ENCODE data around the gene KLHDC3. TPM values are rescaled to one million over a fixed set of nuclear protein-coding genes. Genes with fewer than 3 reads are reported as not detected.
"Not testable (repeated sequence)": the region's sequence is repeated elsewhere in the genome, so short reads cannot be mapped to it uniquely, and the experiment has no call there.

KLHDC3 gene
- polyA plus RNA-seq, 1 donor: 91.8 TPM

GRCh38 chr6:42987533-42988451 lies 26.3 kb upstream of the KLHDC3 start:
- Histone ChIP-seq H3K4me3 (ENCODE audit: low read length) (no peak overlapping the region), H3K4me1 (ENCODE audit: control insufficient read depth, insufficient read depth, low read length) (peaks cover 59% of the 10 kb centered on the region), H3K27ac (ENCODE audit: low read length) (peak overlapping the region; percentile 85), H3K36me3 (ENCODE audit: control insufficient read depth, insufficient read depth, low read length) (peaks cover 31% of the 10 kb centered on the region), H3K9me3 (ENCODE audit: control insufficient read depth, low read depth, low read length) (no peaks in the 10 kb centered on the region), H3K27me3 (ENCODE audit: control insufficient read depth, insufficient read depth, low read length) (no peaks in the 10 kb centered on the region)
- DNase-seq: no peak
- WGBS (ENCODE audit: insufficient coverage, low lambda C conversion rate): 0% methylated on average over 1 of the region's 5 CpGs

DNA sequence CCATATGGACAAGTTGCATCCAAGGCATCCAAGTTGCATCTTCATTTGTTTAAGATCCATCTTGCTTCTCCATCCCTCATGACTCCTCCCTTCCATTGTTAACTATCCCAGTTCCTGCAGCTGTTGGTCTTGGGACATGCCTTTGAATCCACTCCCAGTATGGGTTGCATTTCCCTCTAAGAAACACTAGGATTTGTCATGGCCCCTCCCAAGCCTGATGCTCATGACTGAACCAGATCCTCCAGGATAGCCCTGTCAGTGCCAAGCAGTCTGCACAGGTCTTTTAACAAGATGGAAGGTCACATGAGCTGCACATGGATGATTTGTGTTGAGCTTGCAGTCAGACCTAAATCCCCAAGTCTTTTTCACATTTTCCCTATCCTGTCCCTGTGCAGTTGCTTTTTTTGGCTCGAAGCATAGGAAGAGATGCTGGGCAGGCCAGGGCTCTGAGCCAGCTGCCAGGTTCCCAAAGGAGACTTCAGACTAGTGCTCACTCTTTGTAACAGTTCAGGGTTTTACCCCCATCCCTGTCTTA lies 25.5 kb upstream of the KLHDC3 start:
- no CpG with 5 or more reads among the region's 1 CpG for WGBS (ENCODE audit: insufficient coverage, low lambda C conversion rate)
- no peak overlapping the region for H3K4me3 ChIP-seq (ENCODE audit: low read length)
- H3K27ac ChIP-seq (ENCODE audit: low read length): peak overlapping the region; percentile 85
- peak in 1 of 2 donors; percentile 44 for DNase-seq
- H3K36me3 ChIP-seq (ENCODE audit: control insufficient read depth, insufficient read depth, low read length): peaks cover 31% of the 10 kb centered on the region
- no peaks in the 10 kb centered on the region for H3K27me3 ChIP-seq (ENCODE audit: control insufficient read depth, insufficient read depth, low read length)
- no peaks in the 10 kb centered on the region for H3K9me3 ChIP-seq (ENCODE audit: control insufficient read depth, low read depth, low read length)
- peaks cover 59% of the 10 kb centered on the region for H3K4me1 ChIP-seq (ENCODE audit: control insufficient read depth, insufficient read depth, low read length)

GRCh38 chr6:42989923-42990322 lies 24.1 kb upstream of the KLHDC3 start:
- peak overlapping the region; percentile 85 for H3K27ac ChIP-seq (ENCODE audit: low read length)
- peaks cover 54% of the 10 kb centered on the region for H3K4me1 ChIP-seq (ENCODE audit: control insufficient read depth, insufficient read depth, low read length)
- H3K36me3 ChIP-seq (ENCODE audit: control insufficient read depth, insufficient read depth, low read length): peaks cover 37% of the 10 kb centered on the region
- no peaks in the 10 kb centered on the region for H3K27me3 ChIP-seq (ENCODE audit: control insufficient read depth, insufficient read depth, low read length)
- DNase-seq: peak; percentile 90 to 95
- no peaks in the 10 kb centered on the region for H3K9me3 ChIP-seq (ENCODE audit: control insufficient read depth, low read depth, low read length)
- no peak overlapping the region for H3K4me3 ChIP-seq (ENCODE audit: low read length)
- no CpG with 5 or more reads among the region's 5 CpGs for WGBS (ENCODE audit: insufficient coverage, low lambda C conversion rate)

- H3K36me3 ChIP-seq (ENCODE audit: control insufficient read depth, insufficient read depth, low read length): peaks cover 31% of the 10 kb centered on the region
- 100% methylated on average over 1 of the region's 2 CpGs for WGBS (ENCODE audit: insufficient coverage, low lambda C conversion rate)
Observed at GRCh38 chr6:42993445-42993844, 20.6 kb upstream of the KLHDC3 start.

DNA sequence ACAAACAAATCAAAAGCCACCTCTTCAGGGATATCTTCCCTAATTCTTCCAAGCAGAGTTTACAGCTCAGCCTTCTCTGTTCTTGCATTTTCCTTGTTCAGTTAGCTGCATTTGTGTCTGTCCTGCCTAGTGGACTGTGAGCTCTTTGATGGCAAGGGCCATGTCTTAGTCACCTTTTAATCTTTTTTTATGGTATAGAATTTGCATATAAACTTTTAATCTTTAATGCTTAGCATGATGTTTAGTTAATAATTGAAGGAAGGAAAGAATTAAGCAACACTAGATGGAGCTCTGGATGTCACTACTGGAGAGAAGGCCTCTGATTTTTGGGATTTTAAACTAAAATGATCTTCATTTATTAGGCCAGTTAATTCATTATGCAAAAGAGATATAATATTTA lies 17.5 kb upstream of the KLHDC3 start:
- no peaks in the 10 kb centered on the region for H3K27me3 ChIP-seq (ENCODE audit: control insufficient read depth, insufficient read depth, low read length)
- peaks cover 5% of the 10 kb centered on the region for H3K4me1 ChIP-seq (ENCODE audit: control insufficient read depth, insufficient read depth, low read length)
- peak overlapping the region; percentile 68 for H3K27ac ChIP-seq (ENCODE audit: low read length)
- DNase-seq: peak; percentile 64 to 83
- H3K9me3 ChIP-seq (ENCODE audit: control insufficient read depth, low read depth, low read length): no peaks in the 10 kb centered on the region
- no peak overlapping the region for H3K4me3 ChIP-seq (ENCODE audit: low read length)
- peaks cover 22% of the 10 kb centered on the region for H3K36me3 ChIP-seq (ENCODE audit: control insufficient read depth, insufficient read depth, low read length)

More at GRCh38 chr6:42993445-42993844, 20.6 kb upstream of the KLHDC3 start:
- Histone ChIP-seq H3K4me3 (ENCODE audit: low read length) (no peak overlapping the region), H3K4me1 (ENCODE audit: control insufficient read depth, insufficient read depth, low read length) (peaks cover 31% of the 10 kb centered on the region), H3K27ac (ENCODE audit: low read length) (no peak overlapping the region), H3K9me3 (ENCODE audit: control insufficient read depth, low read depth, low read length) (no peaks in the 10 kb centered on the region), H3K27me3 (ENCODE audit: control insufficient read depth, insufficient read depth, low read length) (no peaks in the 10 kb centered on the region)
- DNase-seq: no peak

DNA sequence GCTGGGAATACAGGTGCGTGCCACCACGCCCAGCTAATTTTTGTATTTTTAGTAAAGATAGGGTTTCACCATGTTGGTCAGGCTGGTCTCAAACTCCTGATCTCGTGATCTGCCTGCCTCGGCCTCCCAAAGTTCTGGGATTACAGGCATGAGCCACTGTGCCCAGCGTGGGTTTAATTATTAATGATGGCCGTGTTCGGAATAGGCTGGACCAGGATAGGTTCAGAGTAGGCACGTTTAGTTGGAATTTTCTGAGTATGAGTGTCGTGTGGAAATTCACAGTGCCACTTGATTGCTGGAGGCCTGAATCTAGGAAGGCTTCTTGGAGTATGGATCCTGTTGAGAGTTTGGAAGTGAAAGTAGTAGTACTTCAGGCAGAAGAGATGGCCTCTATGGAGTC lies 15.8 kb upstream of the KLHDC3 start:
- H3K27me3 ChIP-seq (ENCODE audit: control insufficient read depth, insufficient read depth, low read length); H3K4me3 ChIP-seq (ENCODE audit: low read length); H3K9me3 ChIP-seq (ENCODE audit: control insufficient read depth, low read depth, low read length); H3K4me1 ChIP-seq (ENCODE audit: control insufficient read depth, insufficient read depth, low read length); DNase-seq; H3K27ac ChIP-seq (ENCODE audit: low read length): not testable (repeated sequence)
- peaks cover 23% of the 10 kb centered on the region for H3K36me3 ChIP-seq (ENCODE audit: control insufficient read depth, insufficient read depth, low read length)
- no CpG with 5 or more reads among the region's 9 CpGs for WGBS (ENCODE audit: insufficient coverage, low lambda C conversion rate)

GRCh38 chr6:43001843-43002242 lies 12.2 kb upstream of the KLHDC3 start:
- Histone ChIP-seq H3K4me3 (ENCODE audit: low read length) (no peak overlapping the region), H3K27me3 (ENCODE audit: control insufficient read depth, insufficient read depth, low read length) (no peaks in the 10 kb centered on the region), H3K27ac (ENCODE audit: low read length) (no peak overlapping the region), H3K4me1 (ENCODE audit: control insufficient read depth, insufficient read depth, low read length) (peaks cover 2% of the 10 kb centered on the region), H3K36me3 (ENCODE audit: control insufficient read depth, insufficient read depth, low read length) (peaks cover 29% of the 10 kb centered on the region), H3K9me3 (ENCODE audit: control insufficient read depth, low read depth, low read length) (no peaks in the 10 kb centered on the region)
- WGBS (ENCODE audit: insufficient coverage, low lambda C conversion rate): no CpG with 5 or more reads among the region's 8 CpGs
- DNase-seq: no peak

GRCh38 chr6:43005844-43006243 lies 8.2 kb upstream of the KLHDC3 start:
- no peak overlapping the region for H3K4me3 ChIP-seq (ENCODE audit: low read length)
- WGBS (ENCODE audit: insufficient coverage, low lambda C conversion rate): 80% methylated on average over 1 of the region's 5 CpGs
- H3K36me3 ChIP-seq (ENCODE audit: control insufficient read depth, insufficient read depth, low read length): peaks cover 61% of the 10 kb centered on the region
- H3K27me3 ChIP-seq (ENCODE audit: control insufficient read depth, insufficient read depth, low read length): no peaks in the 10 kb centered on the region
- no peaks in the 10 kb centered on the region for H3K4me1 ChIP-seq (ENCODE audit: control insufficient read depth, insufficient read depth, low read length)
- no peaks in the 10 kb centered on the region for H3K9me3 ChIP-seq (ENCODE audit: control insufficient read depth, low read depth, low read length)
- no peak overlapping the region for H3K27ac ChIP-seq (ENCODE audit: low read length)
- no peak for DNase-seq

DNA sequence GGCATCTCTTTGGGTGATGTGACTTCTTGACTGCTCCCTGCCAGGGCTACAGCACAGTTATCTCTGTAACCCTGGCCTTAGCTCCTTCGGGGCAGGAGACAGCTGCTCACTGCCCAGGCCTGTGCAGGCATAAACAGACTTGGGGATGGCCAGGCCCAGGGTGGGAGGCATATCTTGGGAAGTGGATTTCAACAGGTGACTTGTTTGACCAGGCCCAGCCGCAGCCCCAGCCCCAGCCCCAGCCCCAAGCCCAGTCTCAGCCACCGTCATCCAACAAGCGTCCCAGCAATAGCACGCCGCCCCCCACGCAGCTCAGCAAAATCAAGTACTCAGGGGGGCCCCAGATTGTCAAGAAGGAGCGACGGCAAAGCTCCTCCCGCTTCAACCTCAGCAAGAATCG lies 7.8 kb upstream of the KLHDC3 start:
- no peaks in the 10 kb centered on the region for H3K4me1 ChIP-seq (ENCODE audit: control insufficient read depth, insufficient read depth, low read length)
- peaks cover 63% of the 10 kb centered on the region for H3K36me3 ChIP-seq (ENCODE audit: control insufficient read depth, insufficient read depth, low read length)
- no CpG with 5 or more reads among the region's 11 CpGs for WGBS (ENCODE audit: insufficient coverage, low lambda C conversion rate)
- no peak for DNase-seq
- no peak overlapping the region for H3K4me3 ChIP-seq (ENCODE audit: low read length)
- no peak overlapping the region for H3K27ac ChIP-seq (ENCODE audit: low read length)
- H3K9me3 ChIP-seq (ENCODE audit: control insufficient read depth, low read depth, low read length): no peaks in the 10 kb centered on the region
- H3K27me3 ChIP-seq (ENCODE audit: control insufficient read depth, insufficient read depth, low read length): no peaks in the 10 kb centered on the region

DNA sequence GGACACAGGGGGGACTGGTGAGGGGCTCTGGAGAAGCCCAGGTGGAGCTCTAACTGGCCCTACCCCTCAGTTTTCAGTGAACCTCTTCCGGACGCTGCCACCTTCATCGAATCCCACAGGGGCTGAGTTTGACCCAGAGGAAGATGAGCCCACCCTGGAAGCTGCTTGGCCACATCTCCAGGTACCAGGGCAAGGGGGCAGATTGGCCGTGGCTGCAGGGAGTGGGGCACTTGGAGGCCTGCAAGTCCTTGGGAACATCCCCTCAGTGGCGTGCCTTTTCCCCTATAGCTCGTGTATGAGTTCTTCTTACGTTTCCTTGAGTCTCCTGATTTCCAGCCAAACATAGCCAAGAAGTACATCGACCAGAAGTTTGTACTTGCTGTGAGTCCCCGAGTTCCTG lies 6.9 kb upstream of the KLHDC3 start:
- no peak overlapping the region for H3K4me3 ChIP-seq (ENCODE audit: low read length)
- H3K27ac ChIP-seq (ENCODE audit: low read length): no peak overlapping the region
- DNase-seq: no peak
- no peaks in the 10 kb centered on the region for H3K4me1 ChIP-seq (ENCODE audit: control insufficient read depth, insufficient read depth, low read length)
- WGBS (ENCODE audit: insufficient coverage, low lambda C conversion rate): no CpG with 5 or more reads among the region's 9 CpGs
- H3K36me3 ChIP-seq (ENCODE audit: control insufficient read depth, insufficient read depth, low read length): peaks cover 72% of the 10 kb centered on the region
- H3K9me3 ChIP-seq (ENCODE audit: control insufficient read depth, low read depth, low read length): no peaks in the 10 kb centered on the region
- no peaks in the 10 kb centered on the region for H3K27me3 ChIP-seq (ENCODE audit: control insufficient read depth, insufficient read depth, low read length)

All from large intestine (tissue), 3 donors.